ENCODE results near the gene KLF3. TPM values are rescaled to one million over a fixed set of nuclear protein-coding genes. Genes with fewer than 3 reads are reported as not detected.

KLF3 gene
- total and polyA plus RNA-seq, 2 experiments from 2014 or later = 15.0 to 16.5 TPM

DNA sequence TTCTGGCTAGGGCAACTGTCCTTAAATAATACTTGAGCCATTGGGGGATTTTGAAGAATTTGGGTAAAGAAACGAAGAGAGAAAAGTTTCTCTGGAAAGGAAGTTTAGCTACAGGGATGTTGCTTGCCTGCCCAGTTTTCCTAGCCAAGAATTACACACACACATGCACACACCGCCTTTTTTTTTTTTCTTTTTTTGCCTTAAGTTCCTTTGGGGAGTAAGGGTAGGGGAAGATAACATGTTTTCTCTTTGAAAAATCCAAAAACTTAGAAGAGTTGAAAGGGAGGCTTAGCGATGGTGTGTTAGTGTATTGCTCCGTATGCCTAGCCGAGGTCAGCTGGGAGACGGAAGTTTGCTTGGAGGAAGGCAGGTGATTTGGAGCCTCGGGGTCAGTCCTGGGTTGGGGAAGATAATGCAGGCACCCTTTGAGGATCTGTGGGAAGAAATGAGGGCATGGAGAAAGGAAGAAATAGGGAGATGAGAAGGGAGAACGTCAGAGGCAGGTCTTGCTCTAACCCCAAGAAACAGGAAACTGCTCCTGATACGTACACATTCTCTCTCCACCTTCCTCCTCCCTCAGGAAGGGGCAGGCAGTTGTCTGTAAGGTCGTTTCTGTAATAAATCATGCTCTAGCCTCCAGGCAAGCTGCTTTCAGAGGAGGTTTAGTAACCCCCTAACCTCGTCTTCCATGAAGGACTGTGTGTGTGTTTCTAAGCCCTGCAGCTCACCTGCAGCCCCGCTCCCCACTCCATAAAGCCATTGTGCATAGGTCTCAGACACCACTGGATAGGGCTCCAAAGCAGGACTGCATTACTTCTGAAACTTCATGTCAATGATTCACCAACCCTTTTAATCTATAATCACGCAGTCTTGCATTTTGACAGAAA, 10.5 kb downstream of the KLF3 start:
- Histone ChIP-seq H3K4me3 (peak overlapping the region; percentile 24), H2AFZ (no peak overlapping the region), H4K20me1 (replicated peaks; ENCODE audit: insufficient read depth) (no peaks in the 10 kb centered on the region; the same call in 1 of the 2 replicates), H3K27me3 (ENCODE audit: insufficient read depth) (no peaks in the 10 kb centered on the region), H3K79me2 (replicated peaks; ENCODE audit: insufficient read depth) (peaks cover 98% of the 10 kb centered on the region), H3K36me3 (ENCODE audit: insufficient read depth) (peaks cover 8% of the 10 kb centered on the region; the same call in 1 of the 2 replicates), H3K4me2 (peak overlapping the region; percentile 64), H3K27ac (ENCODE audit: low read depth) (peak overlapping the region; percentile 48), H3F3A (replicated peaks; ENCODE audit: low read depth) (no peaks in the 10 kb centered on the region), H3K4me1 (ENCODE audit: insufficient read depth) (peaks cover 56% of the 10 kb centered on the region), H3K9me2 (ENCODE audit: insufficient read depth) (no peaks in the 10 kb centered on the region)
- Mint-ChIP-seq H3K4me1 (peaks cover 67% of the 10 kb centered on the region), H3K36me3 (ENCODE audit: low read depth) (peaks cover 21% of the 10 kb centered on the region), H3K27ac (peak overlapping the region; percentile 25; the same call in 1 of the 2 replicates), H3K9me3 (no peaks in the 10 kb centered on the region; the same call in 2 of the 3 replicates), H3K27me3 (ENCODE audit: insufficient read depth, low read depth, poor library complexity) (peaks cover 12% of the 10 kb centered on the region), H3K4me3 (peak overlapping the region; percentile 23)
- ATAC-seq (peak; percentile 21), DNase-seq (ENCODE audit: low spot score) (no peak)
- TF ChIP-seq POLR2AphosphoS5 (IDR thresholded peaks at IDR 0.05; ENCODE audit: low read depth) (no peak), CREB1 (CRISPR knock-in tag; IDR thresholded peaks at IDR 0.05; ENCODE audit: low read depth) (no peak), EZH2 (IDR thresholded peaks at IDR 0.05; ENCODE audit: low read depth, unreplicated experiment) (no peak)

- no peak overlapping the region for H3K27ac Mint-ChIP-seq
- peaks cover 21% of the 10 kb centered on the region for H3K36me3 Mint-ChIP-seq (ENCODE audit: low read depth)
- Histone ChIP-seq H3K36me3 (ENCODE audit: insufficient read depth) (peaks cover 8% of the 10 kb centered on the region; the same call in 1 of the 2 replicates), H3K9me2 (ENCODE audit: insufficient read depth) (no peaks in the 10 kb centered on the region), H3K27ac (ENCODE audit: low read depth) (peak overlapping the region; percentile 48; the same call in 1 of the 2 replicates), H3K4me2 (peak overlapping the region; percentile 64), H2AFZ (no peak overlapping the region), H4K20me1 (replicated peaks; ENCODE audit: insufficient read depth) (no peaks in the 10 kb centered on the region; the same call in 1 of the 2 replicates), H3K79me2 (replicated peaks; ENCODE audit: insufficient read depth) (peaks cover 93% of the 10 kb centered on the region), H3F3A (replicated peaks; ENCODE audit: low read depth) (no peaks in the 10 kb centered on the region), H3K4me1 (ENCODE audit: insufficient read depth) (peaks cover 52% of the 10 kb centered on the region), H3K4me3 (peak overlapping the region; percentile 24), H3K27me3 (ENCODE audit: insufficient read depth) (no peaks in the 10 kb centered on the region)
- peak overlapping the region; percentile 10; the same call in 2 of the 3 replicates for H3K4me3 Mint-ChIP-seq
- H3K4me1 Mint-ChIP-seq = peaks cover 58% of the 10 kb centered on the region
- H3K27me3 Mint-ChIP-seq (ENCODE audit: insufficient read depth, low read depth, poor library complexity) = peaks cover 11% of the 10 kb centered on the region
- peak; percentile 70 for ATAC-seq
- TF ChIP-seq, protein P1, sequence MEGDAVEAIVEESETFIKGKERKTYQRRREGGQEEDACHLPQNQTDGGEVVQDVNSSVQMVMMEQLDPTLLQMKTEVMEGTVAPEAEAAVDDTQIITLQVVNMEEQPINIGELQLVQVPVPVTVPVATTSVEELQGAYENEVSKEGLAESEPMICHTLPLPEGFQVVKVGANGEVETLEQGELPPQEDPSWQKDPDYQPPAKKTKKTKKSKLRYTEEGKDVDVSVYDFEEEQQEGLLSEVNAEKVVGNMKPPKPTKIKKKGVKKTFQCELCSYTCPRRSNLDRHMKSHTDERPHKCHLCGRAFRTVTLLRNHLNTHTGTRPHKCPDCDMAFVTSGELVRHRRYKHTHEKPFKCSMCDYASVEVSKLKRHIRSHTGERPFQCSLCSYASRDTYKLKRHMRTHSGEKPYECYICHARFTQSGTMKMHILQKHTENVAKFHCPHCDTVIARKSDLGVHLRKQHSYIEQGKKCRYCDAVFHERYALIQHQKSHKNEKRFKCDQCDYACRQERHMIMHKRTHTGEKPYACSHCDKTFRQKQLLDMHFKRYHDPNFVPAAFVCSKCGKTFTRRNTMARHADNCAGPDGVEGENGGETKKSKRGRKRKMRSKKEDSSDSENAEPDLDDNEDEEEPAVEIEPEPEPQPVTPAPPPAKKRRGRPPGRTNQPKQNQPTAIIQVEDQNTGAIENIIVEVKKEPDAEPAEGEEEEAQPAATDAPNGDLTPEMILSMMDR (conservative IDR thresholded peaks at IDR 0.05; ENCODE audit: low read depth in 2 of 2) = peak; percentile 89 to 99
- no peak for TF ChIP-seq ZNF114 (CRISPR knock-in tag; IDR thresholded peaks at IDR 0.05)
- TF ChIP-seq CREB1 (CRISPR knock-in tag; IDR thresholded peaks at IDR 0.05; ENCODE audit: low read depth) = 0 out of 2 replicates have a peak, but pooled peaks have one; percentile 7
- TF ChIP-seq EZH2 (IDR thresholded peaks at IDR 0.05; ENCODE audit: low read depth, unreplicated experiment) = no peak
- TF ChIP-seq, protein P2, sequence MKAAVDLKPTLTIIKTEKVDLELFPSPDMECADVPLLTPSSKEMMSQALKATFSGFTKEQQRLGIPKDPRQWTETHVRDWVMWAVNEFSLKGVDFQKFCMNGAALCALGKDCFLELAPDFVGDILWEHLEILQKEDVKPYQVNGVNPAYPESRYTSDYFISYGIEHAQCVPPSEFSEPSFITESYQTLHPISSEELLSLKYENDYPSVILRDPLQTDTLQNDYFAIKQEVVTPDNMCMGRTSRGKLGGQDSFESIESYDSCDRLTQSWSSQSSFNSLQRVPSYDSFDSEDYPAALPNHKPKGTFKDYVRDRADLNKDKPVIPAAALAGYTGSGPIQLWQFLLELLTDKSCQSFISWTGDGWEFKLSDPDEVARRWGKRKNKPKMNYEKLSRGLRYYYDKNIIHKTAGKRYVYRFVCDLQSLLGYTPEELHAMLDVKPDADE (IDR thresholded peaks at IDR 0.05) = no peak
- DNase-seq (ENCODE audit: low spot score) = peak; percentile 94
- no peaks in the 10 kb centered on the region; the same call in 2 of the 3 replicates for H3K9me3 Mint-ChIP-seq
Measured at GRCh38 chr4:38675146-38676121, 11.4 kb downstream of the KLF3 start.
